ENCODE results near the gene TTC6.

DNA sequence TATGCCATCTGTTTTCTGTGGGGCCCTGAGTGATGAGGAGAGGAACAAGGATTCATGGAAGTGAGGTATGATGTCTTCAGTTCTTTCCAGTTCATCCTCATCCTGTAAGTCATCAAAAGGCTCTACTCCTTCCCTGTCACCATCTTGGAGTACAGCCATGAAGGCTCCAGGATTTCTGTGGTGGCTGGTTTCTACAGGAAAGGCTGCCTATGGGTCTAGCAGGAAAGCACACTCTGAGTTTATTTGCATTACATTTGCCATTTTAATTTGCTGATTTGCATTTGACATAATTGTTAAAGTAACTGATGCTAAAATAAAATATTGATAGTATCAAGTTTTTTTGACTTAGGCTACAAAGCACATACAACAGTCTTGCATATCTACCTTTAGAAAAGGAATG is 11.2 kb downstream of the TTC6 start:
- TF ChIP-seq, protein P1, sequence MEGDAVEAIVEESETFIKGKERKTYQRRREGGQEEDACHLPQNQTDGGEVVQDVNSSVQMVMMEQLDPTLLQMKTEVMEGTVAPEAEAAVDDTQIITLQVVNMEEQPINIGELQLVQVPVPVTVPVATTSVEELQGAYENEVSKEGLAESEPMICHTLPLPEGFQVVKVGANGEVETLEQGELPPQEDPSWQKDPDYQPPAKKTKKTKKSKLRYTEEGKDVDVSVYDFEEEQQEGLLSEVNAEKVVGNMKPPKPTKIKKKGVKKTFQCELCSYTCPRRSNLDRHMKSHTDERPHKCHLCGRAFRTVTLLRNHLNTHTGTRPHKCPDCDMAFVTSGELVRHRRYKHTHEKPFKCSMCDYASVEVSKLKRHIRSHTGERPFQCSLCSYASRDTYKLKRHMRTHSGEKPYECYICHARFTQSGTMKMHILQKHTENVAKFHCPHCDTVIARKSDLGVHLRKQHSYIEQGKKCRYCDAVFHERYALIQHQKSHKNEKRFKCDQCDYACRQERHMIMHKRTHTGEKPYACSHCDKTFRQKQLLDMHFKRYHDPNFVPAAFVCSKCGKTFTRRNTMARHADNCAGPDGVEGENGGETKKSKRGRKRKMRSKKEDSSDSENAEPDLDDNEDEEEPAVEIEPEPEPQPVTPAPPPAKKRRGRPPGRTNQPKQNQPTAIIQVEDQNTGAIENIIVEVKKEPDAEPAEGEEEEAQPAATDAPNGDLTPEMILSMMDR (IDR thresholded peaks at IDR 0.05), result no peak
- TF ChIP-seq POLR2A (IDR thresholded peaks at IDR 0.05), result no peak
